NCI-H446 treated with DMSO at 0.1 percent for 48 hours (cell line): ENCODE data around the gene WDR73.
"Not testable (repeated sequence)": the region's sequence is repeated elsewhere in the genome, so short reads cannot be mapped to it uniquely, and the experiment has no call there.

Experiments
- DNase-seq: peaks from one replicate; lab custom pipeline; 2025; lab: John Stamatoyannopoulos, UW

The WDR73 gene

GRCh38 chr15:84653910-84654688 lies at the start of gene WDR73:
Gene WDR73 (minus strand): TSS chr15:84654283. CDS start chr15:84654274, 9 bp downstream.
- peak; percentile 84 for DNase-seq

GRCh38 chr15:84703808-84704207 lies 49.7 kb upstream of the WDR73 start:
- no peak for DNase-seq

GRCh38 chr15:84702961-84703482 lies 48.9 kb upstream of the WDR73 start:
- no peak for DNase-seq

- no peak for DNase-seq
These were observed 45.6 kb upstream of the WDR73 start for GRCh38 chr15:84699538-84700191.

- no peak for DNase-seq
These were observed 43.3 kb upstream of the WDR73 start for GRCh38 chr15:84697236-84697990.

- no peak for DNase-seq
These were observed 42.7 kb upstream of the WDR73 start for GRCh38 chr15:84696757-84697156.

GRCh38 chr15:84690342-84690741 lies 36.3 kb upstream of the WDR73 start:
- DNase-seq = no peak

GRCh38 chr15:84689858-84690257 lies 35.8 kb upstream of the WDR73 start:
- DNase-seq = no peak

GRCh38 chr15:84686446-84686845 lies 32.4 kb upstream of the WDR73 start:
- not testable (repeated sequence) for DNase-seq

- DNase-seq = peak; percentile 65
These were observed 31.2 kb upstream of the WDR73 start for GRCh38 chr15:84685304-84685703.

- DNase-seq = no peak
These were observed 30.0 kb upstream of the WDR73 start for GRCh38 chr15:84684092-84684491.

- DNase-seq = no peak
These were observed 27.7 kb upstream of the WDR73 start for GRCh38 chr15:84681831-84682230.

GRCh38 chr15:84671211-84671610 lies 17.1 kb upstream of the WDR73 start:
- no peak for DNase-seq

GRCh38 chr15:84669726-84670125 lies 15.6 kb upstream of the WDR73 start:
- DNase-seq = no peak

- DNase-seq = no peak
These were observed 14.3 kb upstream of the WDR73 start for GRCh38 chr15:84668221-84668982.

GRCh38 chr15:84666373-84666772 lies 12.3 kb upstream of the WDR73 start:
- DNase-seq = no peak

GRCh38 chr15:84661001-84661400 lies 6.9 kb upstream of the WDR73 start:
- DNase-seq = no peak

GRCh38 chr15:84659904-84660781 lies 6.1 kb upstream of the WDR73 start:
- no peak for DNase-seq

- no peak for DNase-seq
These were observed 4.8 kb upstream of the WDR73 start for GRCh38 chr15:84658788-84659411.

GRCh38 chr15:84658080-84658787 lies 4.2 kb upstream of the WDR73 start, which contains the start of gene NMB:
Gene NMB (minus strand): TSS chr15:84658199. CDS start chr15:84658152, 47 bp downstream.
- DNase-seq = peak; percentile 60
